Stimulated activated CD4-positive, alpha-beta T cell treated with anti-CD3 and anti-CD28 coated beads, Interleukin-1b, Interleukin-23, amount 100 ng/mL, for 24 hours (primary cell): ENCODE results near the gene CLSTN3.

Experiments used
- DNase-seq, 4 experiments: peaks; one replicate each; pipeline ENCODE4 v3.0.0-alpha.2; 2020; ENCODE audit warnings: low read depth in 4 of 4, low spot score in 1 of 4

CLSTN3 gene

GRCh38 chr12:7188562-7189397 lies 58.6 kb downstream of the CLSTN3 start:
- DNase-seq: peak; percentile 25 to 54 (median 36)

GRCh38 chr12:7189398-7190267 lies 59.5 kb downstream of the CLSTN3 start, which contains the start of gene PEX5:
TSS of gene PEX5 (plus strand) at chr12:7189686. CDS start at chr12:7190378, 692 bp downstream.
- DNase-seq: peak; percentile 52 to 74 (median 65)

GRCh38 chr12:7190268-7191055 lies 60.3 kb downstream of the CLSTN3 start:
- no peak for DNase-seq

GRCh38 chr12:7193674-7194073 lies 63.5 kb downstream of the CLSTN3 start:
- DNase-seq: no peak

- no peak for DNase-seq
Observed at GRCh38 chr12:7197841-7198240, 67.7 kb downstream of the CLSTN3 start.

GRCh38 chr12:7203109-7203508 lies 72.9 kb downstream of the CLSTN3 start:
- DNase-seq: no peak

- no peak for DNase-seq
Observed at GRCh38 chr12:7205091-7205490, 74.9 kb downstream of the CLSTN3 start.

- DNase-seq: no peak
Observed at GRCh38 chr12:7206691-7207090, 76.5 kb downstream of the CLSTN3 start.

GRCh38 chr12:7207866-7208625 lies 77.9 kb downstream of the CLSTN3 start:
- no peak for DNase-seq
